ENCODE results near the gene ABLIM1. TPM values are rescaled to one million over a fixed set of nuclear protein-coding genes. Genes with fewer than 3 reads are reported as not detected.

ABLIM1 gene
- total RNA-seq, 1 experiment from 2014 or later: 34.0 TPM

DNA sequence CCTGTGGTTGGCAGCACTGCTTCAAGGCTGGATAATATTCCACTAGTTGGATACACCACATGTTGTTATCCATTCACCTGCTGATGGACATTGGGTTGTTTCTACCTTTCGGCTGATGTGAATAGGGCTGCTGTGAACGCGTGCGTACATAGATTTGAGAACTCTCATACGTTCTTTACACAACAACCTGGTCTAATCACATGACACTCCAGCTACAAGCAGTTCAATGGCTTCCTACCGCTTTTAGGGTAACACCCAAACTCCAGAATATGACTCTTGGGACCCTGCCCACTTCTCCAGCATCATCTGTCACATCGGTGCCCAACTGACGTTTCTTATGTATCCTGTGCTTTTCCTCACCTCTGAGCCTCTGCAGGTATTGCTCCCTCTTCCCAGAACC, 114.6 kb downstream of the ABLIM1 start:
- POLR2A ChIA-PET (ENCODE audit: low non-redundant PET): no interaction called here
- Histone ChIP-seq H3K27me3 (replicated peaks; ENCODE audit: insufficient read depth, low read depth, low read length, poor library complexity) (no peaks in the 10 kb centered on the region), H3K4me1 (ENCODE audit: insufficient read depth, low read length, poor library complexity, severe bottlenecking) (no peaks in the 10 kb centered on the region), H3K9me3 (ENCODE audit: low read depth, low read length, poor library complexity, severe bottlenecking) (no peaks in the 10 kb centered on the region), H3K27ac (ENCODE audit: low read depth, low read length, poor library complexity, severe bottlenecking) (no peak overlapping the region), H3K4me3 (ENCODE audit: low read depth, low read length, poor library complexity, severe bottlenecking) (no peak overlapping the region), H3K36me3 (ENCODE audit: insufficient read depth, low read length, poor library complexity, severe bottlenecking) (no peaks in the 10 kb centered on the region)
- intact Hi-C loops (cut with micrococcal nuclease; ENCODE audit: unreplicated experiment): loop anchor here (10.0 kb wide), 1 partner anchor 839 kb away; no protein-coding TSS in a partner anchor
- DNase-seq (ENCODE audit: low spot score): no peak
- BruUV-seq (replicated peaks): no TSS peak
- TF ChIP-seq, protein P1, sequence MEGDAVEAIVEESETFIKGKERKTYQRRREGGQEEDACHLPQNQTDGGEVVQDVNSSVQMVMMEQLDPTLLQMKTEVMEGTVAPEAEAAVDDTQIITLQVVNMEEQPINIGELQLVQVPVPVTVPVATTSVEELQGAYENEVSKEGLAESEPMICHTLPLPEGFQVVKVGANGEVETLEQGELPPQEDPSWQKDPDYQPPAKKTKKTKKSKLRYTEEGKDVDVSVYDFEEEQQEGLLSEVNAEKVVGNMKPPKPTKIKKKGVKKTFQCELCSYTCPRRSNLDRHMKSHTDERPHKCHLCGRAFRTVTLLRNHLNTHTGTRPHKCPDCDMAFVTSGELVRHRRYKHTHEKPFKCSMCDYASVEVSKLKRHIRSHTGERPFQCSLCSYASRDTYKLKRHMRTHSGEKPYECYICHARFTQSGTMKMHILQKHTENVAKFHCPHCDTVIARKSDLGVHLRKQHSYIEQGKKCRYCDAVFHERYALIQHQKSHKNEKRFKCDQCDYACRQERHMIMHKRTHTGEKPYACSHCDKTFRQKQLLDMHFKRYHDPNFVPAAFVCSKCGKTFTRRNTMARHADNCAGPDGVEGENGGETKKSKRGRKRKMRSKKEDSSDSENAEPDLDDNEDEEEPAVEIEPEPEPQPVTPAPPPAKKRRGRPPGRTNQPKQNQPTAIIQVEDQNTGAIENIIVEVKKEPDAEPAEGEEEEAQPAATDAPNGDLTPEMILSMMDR (conservative IDR thresholded peaks at IDR 0.05; ENCODE audit: low read depth, low read length): no peak
- no peak for TF ChIP-seq EZH2 (IDR thresholded peaks at IDR 0.05; ENCODE audit: borderline replicate concordance, low read depth, low read length, poor library complexity, severe bottlenecking)
- CTCF ChIA-PET: no interaction called here

DNA sequence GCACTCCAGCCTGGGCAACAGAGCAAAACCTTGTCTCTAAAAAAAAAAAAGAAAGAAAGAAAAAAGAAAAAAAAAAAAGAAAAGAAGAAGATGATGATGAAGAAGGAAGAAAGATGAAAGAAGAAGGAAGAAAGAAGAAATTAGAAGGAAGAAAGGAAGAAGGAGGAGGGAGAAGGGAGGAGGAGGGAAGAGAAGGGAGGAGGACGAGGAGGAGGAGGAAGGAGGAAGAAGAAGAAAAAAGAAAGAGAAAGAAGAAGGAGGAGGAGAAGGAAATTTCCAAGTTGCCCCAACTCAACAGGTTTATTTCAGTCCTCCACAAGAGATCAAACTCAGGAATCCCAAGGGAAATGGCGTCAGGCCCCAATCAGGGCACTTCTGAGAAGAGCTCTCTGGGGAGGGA, 115.7 kb downstream of the ABLIM1 start:
- H3K27ac ChIP-seq (ENCODE audit: low read depth, low read length, poor library complexity, severe bottlenecking): no peak overlapping the region
- no peaks in the 10 kb centered on the region for H3K27me3 ChIP-seq (replicated peaks; ENCODE audit: insufficient read depth, low read depth, low read length, poor library complexity)
- no peak for DNase-seq (ENCODE audit: low spot score)
- intact Hi-C loops (cut with micrococcal nuclease; ENCODE audit: unreplicated experiment): loop anchor here (10.0 kb wide), 1 partner anchor 838 kb away; no protein-coding TSS in a partner anchor
- no peak overlapping the region for H3K4me3 ChIP-seq (ENCODE audit: low read depth, low read length, poor library complexity, severe bottlenecking)
- H3K9me3 ChIP-seq (ENCODE audit: low read depth, low read length, poor library complexity, severe bottlenecking): no peaks in the 10 kb centered on the region
- no TSS peak for BruUV-seq (replicated peaks)
- POLR2A ChIA-PET (ENCODE audit: low non-redundant PET): no interaction called here
- no peak for TF ChIP-seq EZH2 (IDR thresholded peaks at IDR 0.05; ENCODE audit: borderline replicate concordance, low read depth, low read length, poor library complexity, severe bottlenecking)
- TF ChIP-seq, protein P1 (conservative IDR thresholded peaks at IDR 0.05; ENCODE audit: low read depth, low read length): no peak
- no peaks in the 10 kb centered on the region for H3K36me3 ChIP-seq (ENCODE audit: insufficient read depth, low read length, poor library complexity, severe bottlenecking)
- peaks cover 9% of the 10 kb centered on the region for H3K4me1 ChIP-seq (ENCODE audit: insufficient read depth, low read length, poor library complexity, severe bottlenecking)
- CTCF ChIA-PET: no interaction called here

DNA sequence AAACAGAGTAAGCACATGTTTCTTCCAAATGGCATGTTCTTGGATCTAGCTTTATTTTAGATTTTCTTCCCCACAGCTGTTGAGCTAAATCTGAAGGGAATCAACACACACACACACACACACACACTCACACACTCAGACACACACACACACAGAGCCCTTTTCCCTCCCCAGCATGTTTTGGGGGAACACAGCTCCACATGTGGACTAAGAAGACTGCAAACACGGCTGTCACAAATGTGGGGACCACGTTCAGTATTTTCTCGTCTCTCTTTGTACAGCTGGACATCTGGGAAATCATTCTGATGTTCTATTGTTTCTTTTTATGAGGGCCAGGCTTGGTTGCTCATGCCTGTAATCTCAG, 116.3 kb downstream of the ABLIM1 start:
- intact Hi-C loops (cut with micrococcal nuclease; ENCODE audit: unreplicated experiment): loop anchor here (10.0 kb wide), 1 partner anchor 837 kb away; no protein-coding TSS in a partner anchor
- Histone ChIP-seq H3K9me3 (ENCODE audit: low read depth, low read length, poor library complexity, severe bottlenecking) (no peaks in the 10 kb centered on the region), H3K4me1 (ENCODE audit: insufficient read depth, low read length, poor library complexity, severe bottlenecking) (peaks cover 10% of the 10 kb centered on the region), H3K4me3 (ENCODE audit: low read depth, low read length, poor library complexity, severe bottlenecking) (no peak overlapping the region), H3K27ac (ENCODE audit: low read depth, low read length, poor library complexity, severe bottlenecking) (no peak overlapping the region), H3K27me3 (replicated peaks; ENCODE audit: insufficient read depth, low read depth, low read length, poor library complexity) (no peaks in the 10 kb centered on the region), H3K36me3 (ENCODE audit: insufficient read depth, low read length, poor library complexity, severe bottlenecking) (no peaks in the 10 kb centered on the region)
- TF ChIP-seq EZH2 (IDR thresholded peaks at IDR 0.05; ENCODE audit: borderline replicate concordance, low read depth, low read length, poor library complexity, severe bottlenecking): no peak
- TF ChIP-seq, protein P1 (conservative IDR thresholded peaks at IDR 0.05; ENCODE audit: low read depth, low read length): no peak
- ChIA-PET CTCF (interaction anchor here (0.6 kb wide), 1 partner anchor 207 kb away, joined by 9 read pairs; no protein-coding TSS in a partner anchor), POLR2A (ENCODE audit: low non-redundant PET) (no interaction called here)
- no TSS peak for BruUV-seq (replicated peaks)
- DNase-seq (ENCODE audit: low spot score): no peak
